Stomach (tissue), 9 donors: Measurements from ENCODE around the gene SGCA. TPM values are rescaled to one million over a fixed set of nuclear protein-coding genes. Genes with fewer than 3 reads are reported as not detected.

Experiments
- DNase-seq, 2 donors: peaks; one replicate each; pipeline versions ENCODE4 v3.0.0 to v3.0.0-alpha.2; 2013 to 2019
- H3K27ac ChIP-seq, 5 donors: fragments of 200-600 bp in 4 of 5; sonication (generic) in 4 of 5; one replicate each; pipeline ENCODE4 v1.5.1; 2013 to 2019; ENCODE audit warnings: mild to moderate bottlenecking in 1 of 5, moderate library complexity in 1 of 5
- H3K27me3 ChIP-seq, 3 donors: fragments of 200-600 bp; sonication (generic); one replicate each; pipeline ENCODE4 v1.5.1; 2017 to 2019; ENCODE audit warnings: mixed run types in 1 of 3
- H3K36me3 ChIP-seq, 4 donors: fragments of 200-600 bp; sonication (generic); 1 replicate in 3 of 4; 2 replicates in 1 of 4; pipeline ENCODE4 v1.5.1; 2016 to 2019
- H3K4me1 ChIP-seq, 4 donors: fragments of 200-600 bp; sonication (generic); one replicate each; pipeline ENCODE4 v1.5.1; 2016 to 2019
- H3K4me3 ChIP-seq, 4 donors: fragments of 200-600 bp; sonication (generic) in 3 of 4; one replicate each; pipeline ENCODE4 v1.5.1; 2016 to 2019; ENCODE audit warnings: mild to moderate bottlenecking in 1 of 4
- H3K9me3 ChIP-seq, 4 donors: fragments of 200-600 bp; sonication (generic); one replicate each; pipeline ENCODE4 v1.5.1; 2016 to 2019
- CTCF ChIP-seq, 7 experiments: fragments of 450-650 bp in 4 of 7; fragments of 200-600 bp in 3 of 7; sonication (generic) in 3 of 7; IDR thresholded peaks; one replicate each; pipeline ENCODE4 v1.5.1; 2016 to 2019; ENCODE audit warnings: antibody characterized with exemption in 7 of 7, control low read depth in 2 of 7, mild to moderate bottlenecking in 1 of 7
- EP300 ChIP-seq: sonication (generic); formaldehyde crosslinking; IDR thresholded peaks from one replicate; pipeline ENCODE4 v1.6.1; 2017; ENCODE audit warnings: antibody characterized with exemption
- POLR2A ChIP-seq, 4 donors: fragments of 450-650 bp; IDR thresholded peaks; one replicate each; pipeline ENCODE4 v1.6.1; 2016; ENCODE audit warnings: antibody characterized with exemption in 4 of 4, control low read depth in 2 of 4, mild to moderate bottlenecking in 1 of 4, moderate library complexity in 1 of 4
- POLR2AphosphoS5 ChIP-seq, 3 donors: sonication (generic); formaldehyde crosslinking; IDR thresholded peaks; one replicate each; pipeline ENCODE4 v1.6.1; 2016; ENCODE audit warnings: antibody characterized with exemption in 3 of 3
- WGBS, 5 donors: extraction: QIAGEN DNeasy Blood & Tissue Kit in 3 of 5; methylation state at CpG; one replicate each; pipeline versions ENCODE4 v1.1.5 to v1.1.7; 2013 to 2018; 5-methylcytosine and 5-hydroxymethylcytosine counted together
- intact Hi-C: fragments of 100-400 bp; cut with DNase I; formaldehyde crosslinking; loops from one replicate; pipeline ENCODE4 v1.15.1; 2023; ENCODE audit warnings: low total_unique reads
- polyA plus RNA-seq, 3 donors: library from polyadenylated mRNA; stranded (reverse); fragments of 200-250 nt; gene quantifications; one replicate each; pipeline ENCODE4 v1.2.3, GENCODE V29; 2013
- total RNA-seq, 5 donors: library from RNA; depleted of rRNA; stranded (reverse); fragments of >200 nt; gene quantifications; one replicate each; pipeline versions ENCODE4 v1.1.0 to v1.2.3, GENCODE V29; 2014 to 2016
- donor health status: healthy with polysubstance abuse.
- donor health status: Bipolar disorder and iron deficiency.
- donor health status: healthy.

SGCA gene
- total and polyA plus RNA-seq, 8 donors = 5.4 to 89.3 (median 15.1) TPM

GRCh38 chr17:50169881-50170459 lies 4.2 kb downstream of the SGCA start:
- Histone ChIP-seq H3K27ac (no peak overlapping the region), H3K4me3 (no peak overlapping the region), H3K36me3 (no peaks in the 10 kb centered on the region), H3K4me1 (peaks cover 5 to 65% (median 23%) of the 10 kb centered on the region in 4 donors), H3K9me3 (no peaks in the 10 kb centered on the region), H3K27me3 (no peaks in the 10 kb centered on the region)
- no peak for TF ChIP-seq POLR2AphosphoS5 (IDR thresholded peaks at IDR 0.05)
- no peak for TF ChIP-seq POLR2A (IDR thresholded peaks at IDR 0.05)
- no peak for TF ChIP-seq EP300
- no peak for TF ChIP-seq CTCF (IDR thresholded peaks at IDR 0.05)
- intact Hi-C loops = no loop called here
- 72 to 85% (median 76%) methylated on average over 7 to 9 of the region's 9 CpGs for WGBS, 5 donors
- DNase-seq = no peak

- Histone ChIP-seq H3K27me3 (no peaks in the 10 kb centered on the region), H3K36me3 (no peaks in the 10 kb centered on the region), H3K27ac (peak overlapping the region in 1 of 5 donors; percentile 15), H3K4me1 (peaks cover 10 to 66% (median 26%) of the 10 kb centered on the region in 4 donors), H3K4me3 (no peak overlapping the region), H3K9me3 (no peaks in the 10 kb centered on the region)
- no peak for DNase-seq
- intact Hi-C loops = no loop called here
- WGBS, 5 donors = 82 to 89% (median 86%) methylated on average over 10 of the region's 10 CpGs
- TF ChIP-seq CTCF (IDR thresholded peaks at IDR 0.05) (no peak), EP300 (no peak), POLR2AphosphoS5 (IDR thresholded peaks at IDR 0.05) (no peak), POLR2A (IDR thresholded peaks at IDR 0.05) (no peak)
Measured at GRCh38 chr17:50170662-50171370, 5.0 kb downstream of the SGCA start.

GRCh38 chr17:50171371-50172071 lies 5.7 kb downstream of the SGCA start:
- TF ChIP-seq POLR2AphosphoS5 (IDR thresholded peaks at IDR 0.05) (no peak), EP300 (no peak), CTCF (IDR thresholded peaks at IDR 0.05) (no peak), POLR2A (IDR thresholded peaks at IDR 0.05) (no peak)
- intact Hi-C loops = no loop called here
- Histone ChIP-seq H3K36me3 (no peaks in the 10 kb centered on the region), H3K27me3 (no peaks in the 10 kb centered on the region), H3K4me1 (peaks cover 14 to 66% (median 28%) of the 10 kb centered on the region in 4 donors), H3K9me3 (no peaks in the 10 kb centered on the region), H3K4me3 (no peak overlapping the region), H3K27ac (peak overlapping the region in 1 of 5 donors; percentile 15)
- no peak for DNase-seq
- 86 to 92% (median 89%) methylated on average over 17 of the region's 17 CpGs for WGBS, 5 donors

GRCh38 chr17:50172130-50172529 lies 6.3 kb downstream of the SGCA start:
- 79 to 91% (median 84%) methylated on average over 8 to 11 of the region's 11 CpGs for WGBS, 5 donors
- intact Hi-C loops = no loop called here

More at GRCh38 chr17:50172130-50172529, 6.3 kb downstream of the SGCA start:
- no peak for TF ChIP-seq CTCF (IDR thresholded peaks at IDR 0.05)
- no peak for TF ChIP-seq EP300
- TF ChIP-seq POLR2A (IDR thresholded peaks at IDR 0.05) = no peak
- no peak for TF ChIP-seq POLR2AphosphoS5 (IDR thresholded peaks at IDR 0.05)
- Histone ChIP-seq H3K27ac (peak overlapping the region in 1 of 5 donors; percentile 15), H3K27me3 (no peaks in the 10 kb centered on the region), H3K4me1 (peaks cover 19 to 68% (median 31%) of the 10 kb centered on the region in 4 donors), H3K9me3 (no peaks in the 10 kb centered on the region), H3K36me3 (no peaks in the 10 kb centered on the region), H3K4me3 (no peak overlapping the region)
- no peak for DNase-seq
